HG02610 (cell line): Measurements from ENCODE around the gene IMPDH2.

ENCODE experiments used
- ATAC-seq: cut with Tn5 transposase; IDR thresholded peaks from one replicate; pipeline ENCODE4 v1.9.1; 2021; ENCODE audit warnings: mild to moderate bottlenecking, moderate library complexity; ENCODE audit not compliant: unreplicated experiment

Gene IMPDH2

GRCh38 chr3:48984663-48985062 is 44.5 kb downstream of the IMPDH2 start:
- ATAC-seq = no peak

- ATAC-seq = no peak
Measured at GRCh38 chr3:48983096-48983495, 46.1 kb downstream of the IMPDH2 start.

GRCh38 chr3:48982686-48983085 is 46.5 kb downstream of the IMPDH2 start:
- ATAC-seq = no peak

- no peak for ATAC-seq
Measured at GRCh38 chr3:48982016-48982415, 47.2 kb downstream of the IMPDH2 start.

GRCh38 chr3:48980295-48980694 is 48.9 kb downstream of the IMPDH2 start:
- no peak for ATAC-seq

- ATAC-seq = no peak
Measured at GRCh38 chr3:48979451-48979850, 49.7 kb downstream of the IMPDH2 start.
